Hair follicle dermal papilla cell (primary cell): ENCODE measurements around the gene PNPLA3. TPM values are rescaled to one million over a fixed set of nuclear protein-coding genes. Genes with fewer than 3 reads are reported as not detected.

Experiments
- total RNA-seq: library from RNA; depleted of rRNA; stranded (reverse); fragments of >200 nt; gene quantifications from 2 replicates; pipeline ENCODE4 v1.2.3, GENCODE V29; 2012

The PNPLA3 gene
- total RNA-seq = 15.4 and 19.6 TPM in 2 replicates

GRCh38 chr22:43923631-43924464, at the start of gene PNPLA3:
Gene PNPLA3 (plus strand): TSS chr22:43923805. CDS start chr22:43923912, 107 bp downstream.

GRCh38 chr22:43891360-43892182, 32.0 kb upstream of the PNPLA3 start, which contains the start of gene PNPLA5:
Gene PNPLA5 (minus strand): TSS chr22:43892013. CDS start chr22:43891880, 133 bp downstream.

GRCh38 chr22:43955040-43955882, 31.7 kb downstream of the PNPLA3 start, which contains the start of gene SAMM50:
Gene SAMM50 (plus strand): TSS chr22:43955442. CDS start chr22:43955578, 136 bp downstream.

Other genes with a start within 250 kb of the PNPLA3 start
- 2.6 TPM in 2 replicates for gene EFCAB6, start 111.5 kb upstream of the PNPLA3 start, total RNA-seq
- 0.12 and 0.16 TPM in 2 replicates for gene SULT4A1, start 61.3 kb upstream of the PNPLA3 start, total RNA-seq
- not detected in 2 replicates for gene PNPLA5, start 31.8 kb upstream of the PNPLA3 start, total RNA-seq
- 29.5 and 39.0 TPM in 2 replicates for gene SAMM50, start 31.6 kb downstream of the PNPLA3 start, total RNA-seq
- gene PARVB, start 100.5 kb downstream of the PNPLA3 start, total RNA-seq = 34.4 and 43.6 TPM in 2 replicates